ENCODE measurements around the gene TDRD12.
"Not testable (repeated sequence)": the region's sequence is repeated elsewhere in the genome, so short reads cannot be mapped to it uniquely, and the experiment has no call there.

TDRD12 gene

GRCh38 chr19:32830231-32831014, 110.9 kb downstream of the TDRD12 start:
- peak; percentile 77 for DNase-seq (ENCODE audit: low read depth, low spot score)
- TF ChIP-seq CTCF (IDR thresholded peaks at IDR 0.05; ENCODE audit: low read depth, low read length), result no peak
- in situ Hi-C loops (cut with HindIII; ENCODE audit: low sequenced_read_pairs), result no loop called here
- H3K4me3 ChIP-seq (ENCODE audit: low read depth, low read length), result no peak overlapping the region

DNA sequence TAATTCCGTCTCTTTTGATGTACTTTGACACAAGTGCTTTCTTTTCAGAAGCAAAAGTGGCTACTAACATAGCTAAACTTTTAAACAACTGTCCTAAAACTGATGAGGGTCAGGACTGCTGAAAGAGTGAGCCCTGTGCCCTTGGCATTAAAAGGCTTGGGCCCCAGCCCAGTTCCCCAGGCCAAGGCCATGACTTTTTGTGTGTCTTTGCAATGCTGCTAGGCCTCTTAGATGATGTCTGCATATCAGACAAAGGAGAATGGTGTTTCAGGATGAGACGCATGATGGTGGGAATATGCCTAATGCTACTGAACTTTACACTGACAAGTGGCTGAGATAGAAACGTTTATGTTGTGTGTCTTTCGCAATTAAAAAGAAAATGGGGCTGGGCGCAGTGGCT, 112.0 kb downstream of the TDRD12 start:
- TF ChIP-seq CTCF (IDR thresholded peaks at IDR 0.05; ENCODE audit: low read depth, low read length), result no peak

GRCh38 chr19:32832094-32832493, 112.5 kb downstream of the TDRD12 start:
- H3K4me3 ChIP-seq (ENCODE audit: low read depth, low read length); in situ Hi-C loops (cut with HindIII; ENCODE audit: low sequenced_read_pairs); DNase-seq (ENCODE audit: low read depth, low spot score): not testable (repeated sequence)

More for the DNA sequence above, 112.0 kb downstream of the TDRD12 start:
- no peak overlapping the region for H3K4me3 ChIP-seq (ENCODE audit: low read depth, low read length)
- no peak for DNase-seq (ENCODE audit: low read depth, low spot score)
- in situ Hi-C loops (cut with HindIII; ENCODE audit: low sequenced_read_pairs), result no loop called here

GRCh38 chr19:32832825-32833224, 113.3 kb downstream of the TDRD12 start:
- DNase-seq (ENCODE audit: low read depth, low spot score); H3K4me3 ChIP-seq (ENCODE audit: low read depth, low read length); in situ Hi-C loops (cut with HindIII; ENCODE audit: low sequenced_read_pairs): not testable (repeated sequence)

DNA sequence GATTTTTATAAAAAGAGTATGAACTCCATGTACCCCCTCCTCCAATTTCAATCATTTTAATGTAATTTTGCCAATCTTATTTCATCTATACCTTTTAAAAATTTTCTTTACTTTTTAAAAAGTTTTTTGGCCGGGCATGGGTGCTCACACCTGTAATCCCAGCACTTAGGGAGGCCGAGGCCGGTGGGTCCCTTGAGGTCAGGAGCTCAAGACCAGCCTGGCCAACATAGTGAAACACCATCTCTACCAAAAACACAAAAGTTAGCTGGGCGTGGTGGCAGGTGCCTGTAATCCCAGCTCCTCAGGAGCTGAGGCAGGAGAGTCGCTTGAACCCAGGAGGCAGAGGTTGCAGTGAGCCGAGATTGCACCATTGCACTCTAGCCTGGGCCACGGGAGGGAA, 113.8 kb downstream of the TDRD12 start:
- in situ Hi-C loops (cut with HindIII; ENCODE audit: low sequenced_read_pairs); DNase-seq (ENCODE audit: low read depth, low spot score); H3K4me3 ChIP-seq (ENCODE audit: low read depth, low read length): not testable (repeated sequence)

DNA sequence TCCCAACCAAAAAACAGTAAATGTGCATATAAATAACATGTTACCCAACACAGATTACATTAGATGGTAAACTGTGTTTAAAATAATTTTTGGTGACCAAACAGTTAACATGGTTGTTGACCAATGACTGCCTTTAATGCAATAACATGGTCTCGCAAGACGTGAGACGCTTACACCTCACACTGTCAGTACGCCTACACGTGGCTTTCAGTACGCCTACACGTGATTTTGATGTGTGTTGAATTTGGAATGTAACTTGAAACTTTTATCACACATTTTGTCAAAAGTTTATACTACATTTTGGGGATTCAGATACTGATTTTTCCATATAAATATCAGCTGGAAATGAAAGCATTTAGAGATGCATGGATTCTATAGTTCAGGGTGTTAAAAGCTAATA, 118.0 kb downstream of the TDRD12 start:
- H3K4me3 ChIP-seq (ENCODE audit: low read depth, low read length), result no peak overlapping the region
- in situ Hi-C loops (cut with HindIII; ENCODE audit: low sequenced_read_pairs), result no loop called here
- no peak for TF ChIP-seq CTCF (IDR thresholded peaks at IDR 0.05; ENCODE audit: low read depth, low read length)
- no peak for DNase-seq (ENCODE audit: low read depth, low spot score)

DNA sequence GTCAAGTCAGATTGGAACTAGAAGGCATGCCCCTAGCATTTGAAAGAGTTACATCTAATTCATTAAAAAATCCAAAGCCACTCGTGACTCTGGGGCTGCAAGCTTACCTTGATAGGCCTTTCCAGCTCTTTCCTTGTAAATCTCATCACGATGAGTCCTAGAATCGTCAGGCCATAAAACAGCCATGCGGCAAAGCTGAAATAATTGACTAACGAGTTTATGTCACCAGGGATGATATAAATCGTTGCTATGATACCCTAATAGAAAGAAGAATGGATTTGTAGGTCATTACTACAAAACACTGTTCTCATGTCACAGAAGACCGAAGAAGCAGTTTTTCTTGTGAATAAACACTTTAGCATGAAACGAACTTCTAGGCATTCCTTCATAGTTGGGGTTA, 122.5 kb downstream of the TDRD12 start:
- H3K4me3 ChIP-seq (ENCODE audit: low read depth, low read length), result no peak overlapping the region
- DNase-seq (ENCODE audit: low read depth, low spot score), result no peak
- in situ Hi-C loops (cut with HindIII; ENCODE audit: low sequenced_read_pairs), result no loop called here
- no peak for TF ChIP-seq CTCF (IDR thresholded peaks at IDR 0.05; ENCODE audit: low read depth, low read length)

DNA sequence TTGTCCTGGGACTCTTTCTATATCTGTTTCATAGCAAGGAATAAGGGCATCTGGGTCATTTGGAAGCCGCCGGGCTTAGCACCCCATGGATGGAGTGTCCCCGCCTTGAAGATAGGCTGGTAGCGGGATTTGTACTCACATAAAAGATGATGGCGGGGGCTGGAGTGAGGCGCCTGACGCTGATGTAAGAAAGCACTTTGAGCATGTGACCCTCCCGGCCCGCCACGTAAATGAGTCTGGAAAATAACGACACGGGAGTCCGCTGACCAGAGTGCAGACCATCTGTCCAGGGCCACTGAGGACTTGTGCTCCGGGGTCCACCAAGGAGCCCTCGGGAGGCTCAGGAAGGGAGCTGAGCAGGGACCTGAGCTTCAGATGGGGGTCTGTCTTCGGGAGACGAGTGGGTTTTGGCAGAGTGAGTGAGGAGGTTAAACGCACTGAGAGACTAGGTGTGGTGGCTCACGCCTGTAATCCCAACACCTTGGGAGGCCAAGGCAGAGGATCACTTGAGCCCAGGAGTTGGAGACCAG, 124.2 kb downstream of the TDRD12 start:
- in situ Hi-C loops (cut with HindIII; ENCODE audit: low sequenced_read_pairs), result no loop called here
- no peak for DNase-seq (ENCODE audit: low read depth, low spot score)
- TF ChIP-seq CTCF (IDR thresholded peaks at IDR 0.05; ENCODE audit: low read depth, low read length), result no peak
- no peak overlapping the region for H3K4me3 ChIP-seq (ENCODE audit: low read depth, low read length)

- H3K4me3 ChIP-seq (ENCODE audit: low read depth, low read length); DNase-seq (ENCODE audit: low read depth, low spot score); in situ Hi-C loops (cut with HindIII; ENCODE audit: low sequenced_read_pairs): not testable (repeated sequence)
Measured at GRCh38 chr19:32848035-32848434, 128.5 kb downstream of the TDRD12 start.

Measured in astrocyte of the spinal cord (primary cell).